Suprapubic skin (tissue), 4 donors: ENCODE results near the gene UFSP2.

Source experiments
- POLR2A ChIP-seq, 2 donors: fragments of 450-650 bp; IDR thresholded peaks; one replicate each; pipeline ENCODE4 v1.6.1; 2017; ENCODE audit warnings: antibody characterized with exemption in 2 of 2, mild to moderate bottlenecking in 2 of 2, moderate library complexity in 2 of 2
- POLR2AphosphoS5 ChIP-seq, 3 donors: sonication (generic); formaldehyde crosslinking; IDR thresholded peaks; one replicate each; pipeline ENCODE4 v1.6.1; 2017; ENCODE audit warnings: antibody characterized with exemption in 3 of 3
- TF ChIP-seq, protein P1 (sequence below), 2 donors: fragments of 200-600 bp in 1 of 2; fragments of 450-650 bp in 1 of 2; sonication (generic) in 1 of 2; IDR thresholded peaks; one replicate each; pipeline ENCODE4 v1.5.1; 2016 to 2019; ENCODE audit warnings: antibody characterized with exemption in 2 of 2, mild to moderate bottlenecking in 1 of 2, moderate library complexity in 1 of 2

DNA sequence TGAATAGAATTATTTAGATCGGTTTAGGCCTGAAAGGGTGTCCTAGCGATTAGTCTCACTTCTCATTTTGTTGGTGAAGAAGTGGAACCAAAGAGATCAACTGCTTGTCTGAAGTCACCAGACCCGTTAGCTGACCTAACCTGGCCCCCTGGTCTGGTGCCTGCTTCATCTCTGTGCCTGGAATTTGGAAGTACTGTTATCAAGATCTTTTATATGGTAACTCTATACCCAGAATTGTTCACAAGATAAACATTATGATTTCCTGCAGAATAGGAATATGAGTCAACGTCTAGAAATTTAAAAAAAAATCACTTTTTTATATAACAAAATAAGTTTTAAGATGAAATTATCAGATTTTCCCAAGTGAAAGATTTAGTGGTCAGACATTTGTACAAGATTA lies 67.2 kb downstream of the UFSP2 start:
- TF ChIP-seq, protein P1, sequence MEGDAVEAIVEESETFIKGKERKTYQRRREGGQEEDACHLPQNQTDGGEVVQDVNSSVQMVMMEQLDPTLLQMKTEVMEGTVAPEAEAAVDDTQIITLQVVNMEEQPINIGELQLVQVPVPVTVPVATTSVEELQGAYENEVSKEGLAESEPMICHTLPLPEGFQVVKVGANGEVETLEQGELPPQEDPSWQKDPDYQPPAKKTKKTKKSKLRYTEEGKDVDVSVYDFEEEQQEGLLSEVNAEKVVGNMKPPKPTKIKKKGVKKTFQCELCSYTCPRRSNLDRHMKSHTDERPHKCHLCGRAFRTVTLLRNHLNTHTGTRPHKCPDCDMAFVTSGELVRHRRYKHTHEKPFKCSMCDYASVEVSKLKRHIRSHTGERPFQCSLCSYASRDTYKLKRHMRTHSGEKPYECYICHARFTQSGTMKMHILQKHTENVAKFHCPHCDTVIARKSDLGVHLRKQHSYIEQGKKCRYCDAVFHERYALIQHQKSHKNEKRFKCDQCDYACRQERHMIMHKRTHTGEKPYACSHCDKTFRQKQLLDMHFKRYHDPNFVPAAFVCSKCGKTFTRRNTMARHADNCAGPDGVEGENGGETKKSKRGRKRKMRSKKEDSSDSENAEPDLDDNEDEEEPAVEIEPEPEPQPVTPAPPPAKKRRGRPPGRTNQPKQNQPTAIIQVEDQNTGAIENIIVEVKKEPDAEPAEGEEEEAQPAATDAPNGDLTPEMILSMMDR (IDR thresholded peaks at IDR 0.05), result no peak
- TF ChIP-seq POLR2AphosphoS5 (IDR thresholded peaks at IDR 0.05) (no peak), POLR2A (IDR thresholded peaks at IDR 0.05) (no peak)
